ENCODE results near the gene APPL1. TPM values are rescaled to one million over a fixed set of nuclear protein-coding genes. Genes with fewer than 3 reads are reported as not detected.
"Not testable (repeated sequence)": the region's sequence is repeated elsewhere in the genome, so short reads cannot be mapped to it uniquely, and the experiment has no call there.

APPL1 gene
- total and polyA plus RNA-seq, 4 experiments from 2014 or later: 28.1 to 50.5 (median 32.2) TPM

DNA sequence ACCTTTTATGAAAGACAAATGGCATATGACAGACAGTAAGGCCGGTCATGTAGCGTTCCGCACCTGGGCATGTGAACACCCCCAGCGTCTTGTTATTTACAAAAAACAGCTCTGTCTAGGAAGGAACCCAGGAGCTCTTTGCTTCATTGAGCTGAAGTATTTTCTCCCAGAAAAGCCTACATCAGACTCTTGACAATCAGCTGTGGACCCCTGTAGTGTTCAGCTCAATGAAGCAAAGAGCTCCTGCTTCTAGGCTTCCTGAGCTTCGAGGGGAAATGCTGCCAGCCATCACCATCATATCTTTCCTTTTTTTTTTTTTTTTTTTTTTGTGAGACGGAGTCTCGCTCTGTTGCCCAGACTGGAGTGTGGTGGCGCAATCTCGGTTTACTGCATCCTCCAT is 60.9 kb downstream of the APPL1 start:
- POLR2A ChIA-PET (ENCODE audit: partially characterized antibody): no interaction called here
- H3K27ac Mint-ChIP-seq: no peak overlapping the region
- no peaks in the 10 kb centered on the region for H3K9me3 ChIP-seq (ENCODE audit: control insufficient read depth in 1 of 2, low read length in 2 of 2)
- no peak overlapping the region for H3K27ac ChIP-seq (ENCODE audit: low read depth, low read length)
- H3K4me3 ChIP-seq (ENCODE audit: low read length in 2 of 2): no peak overlapping the region
- peaks cover 9 to 15% of the 10 kb centered on the region in 2 donors for H3K27me3 Mint-ChIP-seq
- no peaks in the 10 kb centered on the region for H3K36me3 Mint-ChIP-seq
- intact Hi-C loops (cut with micrococcal nuclease): no loop called here
- H3K4me3 Mint-ChIP-seq: no peak overlapping the region
- H3K4me1 ChIP-seq (ENCODE audit: insufficient read depth, low read length): no peaks in the 10 kb centered on the region
- DNase-seq: no peak
- CTCF ChIA-PET (ENCODE audit: partially characterized antibody): no interaction called here
- H3K36me3 ChIP-seq (ENCODE audit: insufficient read depth, low read length): no peaks in the 10 kb centered on the region
- peaks cover 0 to 11% (median 4%) of the 10 kb centered on the region in 8 donors for H3K9me3 Mint-ChIP-seq
- no peaks in the 10 kb centered on the region for H3K27me3 ChIP-seq (ENCODE audit: insufficient read depth, low read length)
- no peaks in the 10 kb centered on the region for H3K4me1 Mint-ChIP-seq

DNA sequence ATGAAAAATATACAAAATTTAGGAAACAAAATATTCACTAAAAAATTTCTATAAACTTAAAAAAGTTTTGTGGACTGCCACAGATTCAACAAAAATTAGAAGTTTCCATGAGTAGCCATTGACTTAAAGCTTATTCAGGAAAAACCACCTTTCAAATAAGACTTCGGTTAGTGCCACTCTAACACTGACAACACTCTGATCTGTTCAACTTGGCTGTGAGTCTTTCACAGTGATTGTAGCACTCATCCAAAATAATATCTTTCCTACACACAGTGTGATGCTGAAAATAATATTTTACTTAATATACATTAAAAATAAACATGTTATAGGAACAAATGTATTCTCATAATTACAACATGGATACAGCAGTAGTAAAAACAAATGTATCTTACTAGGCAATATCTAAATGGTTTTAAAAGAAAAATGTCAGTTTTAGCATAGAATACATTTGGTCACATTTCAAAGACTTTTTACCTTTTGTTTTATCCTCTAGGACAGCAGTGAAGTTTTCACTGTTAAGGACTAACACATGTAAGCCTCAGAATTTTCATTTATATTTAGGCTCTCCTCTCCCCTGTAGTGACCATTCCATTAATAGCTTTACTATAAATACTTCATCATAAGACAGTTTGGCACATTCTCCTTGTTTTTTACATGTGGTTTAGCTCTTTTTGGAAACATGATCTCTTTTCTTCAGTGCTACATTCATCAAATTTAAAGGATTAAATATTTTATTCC is 64.8 kb downstream of the APPL1 start, which contains the start of gene ASB14:
Gene ASB14 (minus strand): TSS at position 527 of the 738 bp plus-strand sequence. CDS start 652 bp downstream, outside the sequence.
- H3K4me3 ChIP-seq (ENCODE audit: low read length in 2 of 2): no peak within 1 kb of the TSS
- no peak for DNase-seq
- Mint-ChIP-seq H3K36me3 (no peaks in the 10 kb centered on the region), H3K27me3 (peaks cover 7 to 16% of the 10 kb centered on the region in 2 donors), H3K4me3 (no peak within 1 kb of the TSS), H3K9me3 (peaks cover 0 to 6% (median 0%) of the 10 kb centered on the region in 8 donors), H3K27ac (no peak within 1 kb of the TSS), H3K4me1 (no peaks in the 10 kb centered on the region)
- POLR2A ChIA-PET (ENCODE audit: partially characterized antibody): no interaction called here
- H3K36me3 ChIP-seq (ENCODE audit: insufficient read depth, low read length): no peaks in the 10 kb centered on the region
- CTCF ChIA-PET (ENCODE audit: partially characterized antibody): interaction anchor here (1.0 kb wide), 1 partner anchor 191 kb away, joined by 4 read pairs; no protein-coding TSS in a partner anchor
- H3K27ac ChIP-seq (ENCODE audit: low read depth, low read length): no peak within 1 kb of the TSS
- no peaks in the 10 kb centered on the region for H3K27me3 ChIP-seq (ENCODE audit: insufficient read depth, low read length)
- H3K4me1 ChIP-seq (ENCODE audit: insufficient read depth, low read length): no peaks in the 10 kb centered on the region
- no peaks in the 10 kb centered on the region for H3K9me3 ChIP-seq (ENCODE audit: control insufficient read depth in 1 of 2, low read length in 2 of 2)
- intact Hi-C loops (cut with micrococcal nuclease): no loop called here

DNA sequence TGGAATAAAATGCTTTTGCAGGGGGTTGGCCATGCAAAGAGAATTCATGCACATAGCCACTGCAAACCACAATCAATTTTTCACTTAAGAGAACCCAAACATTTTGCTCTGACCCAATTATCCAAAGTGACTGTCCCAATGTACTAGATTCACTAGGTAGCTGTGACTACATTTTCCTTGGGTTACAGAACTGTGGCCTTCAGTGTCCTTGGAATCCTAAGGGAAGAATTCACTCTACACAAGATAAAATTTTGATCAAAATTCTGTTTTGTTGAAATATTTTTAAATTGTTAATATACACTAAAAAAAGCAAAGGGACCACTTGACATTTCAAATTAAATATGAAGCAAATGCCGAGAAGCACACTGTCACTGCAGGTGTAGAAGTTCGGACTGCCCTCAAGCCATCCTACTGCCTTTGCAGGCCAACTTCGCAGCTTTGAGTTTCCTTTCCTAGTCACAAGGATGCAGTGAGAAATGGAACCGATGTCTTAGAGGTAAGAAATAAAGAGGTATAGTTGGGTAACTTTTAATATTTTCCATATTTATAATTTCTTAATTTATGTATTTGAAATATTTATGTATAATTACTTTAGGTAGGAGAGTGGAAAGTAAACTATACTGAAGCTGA is 65.5 kb downstream of the APPL1 start:
- H3K9me3 Mint-ChIP-seq: peaks cover 0 to 4% (median 0%) of the 10 kb centered on the region in 8 donors
- ChIA-PET CTCF (ENCODE audit: partially characterized antibody) (no interaction called here), POLR2A (ENCODE audit: partially characterized antibody) (no interaction called here)
- Histone ChIP-seq H3K27ac (ENCODE audit: low read depth, low read length) (no peak overlapping the region), H3K27me3 (ENCODE audit: insufficient read depth, low read length) (no peaks in the 10 kb centered on the region), H3K4me1 (ENCODE audit: insufficient read depth, low read length) (no peaks in the 10 kb centered on the region), H3K4me3 (ENCODE audit: low read length in 2 of 2) (no peak overlapping the region), H3K9me3 (ENCODE audit: control insufficient read depth in 1 of 2, low read length in 2 of 2) (no peaks in the 10 kb centered on the region), H3K36me3 (ENCODE audit: insufficient read depth, low read length) (no peaks in the 10 kb centered on the region)
- H3K36me3 Mint-ChIP-seq: no peaks in the 10 kb centered on the region
- intact Hi-C loops (cut with micrococcal nuclease): no loop called here
- no peak for DNase-seq
- no peaks in the 10 kb centered on the region for H3K4me1 Mint-ChIP-seq
- no peak overlapping the region for H3K27ac Mint-ChIP-seq
- H3K27me3 Mint-ChIP-seq: peaks cover 11 to 16% of the 10 kb centered on the region in 2 donors
- H3K4me3 Mint-ChIP-seq: no peak overlapping the region

DNA sequence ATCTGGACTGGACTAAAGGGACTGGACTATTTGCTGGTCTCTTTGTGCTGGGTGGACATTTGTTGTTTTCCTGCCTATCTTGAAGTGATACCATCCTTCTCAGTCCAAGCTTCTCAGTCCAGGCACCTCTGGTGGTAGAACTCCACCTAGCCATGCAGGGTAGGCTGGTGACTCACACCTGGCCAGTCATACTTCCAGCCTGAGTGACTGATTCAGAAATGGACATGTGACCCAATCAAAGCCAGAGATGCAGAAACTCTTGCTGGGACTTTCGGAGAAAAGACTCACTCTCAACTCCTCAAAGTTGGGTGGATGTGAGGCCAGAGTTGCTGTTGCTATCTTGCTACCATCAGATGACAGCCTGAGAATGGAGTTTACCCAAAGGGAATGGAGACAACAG is 70.5 kb downstream of the APPL1 start:
- Mint-ChIP-seq H3K4me3 (no peak overlapping the region), H3K27me3 (peaks cover 13 to 14% of the 10 kb centered on the region in 2 donors), H3K36me3 (no peaks in the 10 kb centered on the region), H3K27ac (no peak overlapping the region), H3K4me1 (no peaks in the 10 kb centered on the region), H3K9me3 (peaks cover 0 to 2% (median 0%) of the 10 kb centered on the region in 8 donors)
- Histone ChIP-seq H3K4me3 (ENCODE audit: low read length in 2 of 2) (no peak overlapping the region), H3K4me1 (ENCODE audit: insufficient read depth, low read length) (no peaks in the 10 kb centered on the region), H3K27me3 (ENCODE audit: insufficient read depth, low read length) (peaks cover 4% of the 10 kb centered on the region), H3K27ac (ENCODE audit: low read depth, low read length) (no peak overlapping the region), H3K9me3 (ENCODE audit: control insufficient read depth in 1 of 2, low read length in 2 of 2) (no peaks in the 10 kb centered on the region), H3K36me3 (ENCODE audit: insufficient read depth, low read length) (no peaks in the 10 kb centered on the region)
- DNase-seq: no peak
- CTCF ChIA-PET (ENCODE audit: partially characterized antibody): no interaction called here
- POLR2A ChIA-PET (ENCODE audit: partially characterized antibody): no interaction called here
- intact Hi-C loops (cut with micrococcal nuclease): no loop called here

DNA sequence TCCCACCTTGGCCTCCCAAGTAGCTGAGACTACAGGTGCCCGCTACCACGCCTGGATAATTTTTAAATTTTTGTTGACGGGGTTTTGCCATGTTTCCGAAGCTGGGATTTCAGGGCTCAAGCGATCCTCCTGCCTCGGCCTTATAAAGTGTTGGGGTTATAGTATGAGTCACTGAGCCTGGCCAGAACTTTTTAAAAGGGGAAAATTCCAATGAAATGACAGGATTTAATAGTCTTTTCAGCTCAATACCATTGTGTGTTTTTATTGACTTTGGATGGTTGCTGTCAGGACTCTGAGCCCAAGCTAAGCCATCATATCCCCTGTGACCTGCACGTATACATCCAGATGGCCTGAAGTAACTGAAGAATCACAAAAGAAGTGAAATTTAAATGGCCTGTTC is 76.0 kb downstream of the APPL1 start:
- CTCF ChIA-PET (ENCODE audit: partially characterized antibody): not testable (repeated sequence)
- H3K27me3 Mint-ChIP-seq: peaks cover 14 to 21% of the 10 kb centered on the region in 2 donors

DNA sequence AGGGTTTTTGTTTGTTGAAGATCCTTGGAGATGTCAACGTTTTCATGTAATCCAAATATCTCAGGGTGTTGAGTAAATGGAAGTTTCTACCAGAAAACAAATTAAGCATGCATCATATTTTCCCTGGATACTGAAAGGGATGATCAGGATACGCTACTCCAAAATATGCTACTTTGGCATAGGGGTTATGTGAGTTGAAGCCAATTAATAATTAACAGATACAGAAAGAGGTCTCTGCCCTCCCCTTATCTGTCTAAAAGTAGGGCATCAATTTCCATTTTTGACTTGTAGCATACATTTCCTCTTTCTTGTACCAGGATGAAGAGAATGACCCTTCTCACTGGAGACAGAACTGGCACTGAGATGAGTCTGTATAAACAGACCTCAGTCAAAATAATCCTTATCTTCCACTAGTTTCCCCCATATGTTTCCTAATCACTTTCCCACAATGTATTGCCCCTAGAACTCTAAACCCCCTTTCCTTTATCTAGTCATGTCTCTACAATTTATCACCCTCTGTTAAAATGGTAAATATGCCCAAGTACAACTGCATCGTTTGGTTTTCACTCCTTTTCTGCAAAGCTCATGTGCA is 82.3 kb downstream of the APPL1 start:
- H3K9me3 ChIP-seq (ENCODE audit: control insufficient read depth in 1 of 2, low read length in 2 of 2): no peaks in the 10 kb centered on the region

More for the DNA sequence above, 76.0 kb downstream of the APPL1 start:
- POLR2A ChIA-PET (ENCODE audit: partially characterized antibody); H3K27me3 ChIP-seq (ENCODE audit: insufficient read depth, low read length); H3K4me1 ChIP-seq (ENCODE audit: insufficient read depth, low read length); H3K4me3 Mint-ChIP-seq; H3K4me1 Mint-ChIP-seq; DNase-seq; H3K27ac ChIP-seq (ENCODE audit: low read depth, low read length); intact Hi-C loops (cut with micrococcal nuclease); H3K4me3 ChIP-seq (ENCODE audit: low read length in 2 of 2); H3K9me3 Mint-ChIP-seq; H3K36me3 ChIP-seq (ENCODE audit: insufficient read depth, low read length); H3K9me3 ChIP-seq (ENCODE audit: control insufficient read depth in 1 of 2, low read length in 2 of 2); H3K36me3 Mint-ChIP-seq; H3K27ac Mint-ChIP-seq: not testable (repeated sequence)

DNA sequence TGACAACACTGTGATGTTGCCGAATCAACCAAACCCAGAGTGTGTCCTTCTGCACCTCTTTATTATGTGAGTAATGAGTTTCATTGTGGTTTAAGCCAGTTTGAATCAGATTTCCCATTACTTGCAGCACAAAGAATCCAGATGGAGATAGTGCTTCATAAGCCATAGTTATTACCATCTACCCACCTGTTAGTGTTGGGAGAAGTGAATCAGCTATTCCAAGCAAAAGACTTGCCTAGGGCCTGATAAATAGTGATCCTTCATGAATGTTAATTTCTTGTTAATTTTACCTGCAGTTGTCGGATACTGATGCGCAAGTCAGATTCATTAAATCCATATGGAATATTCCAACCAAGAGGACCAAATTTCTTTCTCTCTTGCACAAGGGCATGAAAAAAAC is 86.7 kb downstream of the APPL1 start:
- Mint-ChIP-seq H3K27ac (no peak overlapping the region), H3K4me3 (no peak overlapping the region), H3K9me3 (peaks cover 1 to 12% (median 4%) of the 10 kb centered on the region in 8 donors), H3K27me3 (peaks cover 4 to 19% of the 10 kb centered on the region in 2 donors), H3K36me3 (no peaks in the 10 kb centered on the region), H3K4me1 (no peaks in the 10 kb centered on the region)
- ChIA-PET POLR2A (ENCODE audit: partially characterized antibody) (no interaction called here), CTCF (ENCODE audit: partially characterized antibody) (no interaction called here)
- Histone ChIP-seq H3K4me3 (ENCODE audit: low read length in 2 of 2) (no peak overlapping the region), H3K36me3 (ENCODE audit: insufficient read depth, low read length) (no peaks in the 10 kb centered on the region), H3K27me3 (ENCODE audit: insufficient read depth, low read length) (no peaks in the 10 kb centered on the region), H3K9me3 (ENCODE audit: control insufficient read depth in 1 of 2, low read length in 2 of 2) (no peaks in the 10 kb centered on the region), H3K27ac (ENCODE audit: low read depth, low read length) (no peak overlapping the region), H3K4me1 (ENCODE audit: insufficient read depth, low read length) (no peaks in the 10 kb centered on the region)
- DNase-seq: no peak
- intact Hi-C loops (cut with micrococcal nuclease): no loop called here

More for the DNA sequence above, 82.3 kb downstream of the APPL1 start:
- H3K4me1 Mint-ChIP-seq: no peaks in the 10 kb centered on the region
- no peaks in the 10 kb centered on the region for H3K9me3 Mint-ChIP-seq
- no peak for DNase-seq
- Histone ChIP-seq H3K27ac (ENCODE audit: low read depth, low read length) (no peak overlapping the region), H3K4me1 (ENCODE audit: insufficient read depth, low read length) (no peaks in the 10 kb centered on the region), H3K4me3 (ENCODE audit: low read length in 2 of 2) (no peak overlapping the region), H3K36me3 (ENCODE audit: insufficient read depth, low read length) (no peaks in the 10 kb centered on the region), H3K27me3 (ENCODE audit: insufficient read depth, low read length) (no peaks in the 10 kb centered on the region)
- H3K27me3 Mint-ChIP-seq: peaks cover 6 to 7% of the 10 kb centered on the region in 2 donors
- POLR2A ChIA-PET (ENCODE audit: partially characterized antibody): no interaction called here
- H3K27ac Mint-ChIP-seq: no peak overlapping the region
- CTCF ChIA-PET (ENCODE audit: partially characterized antibody): no interaction called here
- no peak overlapping the region for H3K4me3 Mint-ChIP-seq
- intact Hi-C loops (cut with micrococcal nuclease): no loop called here
- H3K36me3 Mint-ChIP-seq: no peaks in the 10 kb centered on the region

Data from CD4-positive, alpha-beta memory T cell (primary cell).